Endothelial cell of umbilical vein (primary cell): Measurements from ENCODE around the gene EML4. TPM values are rescaled to one million over a fixed set of nuclear protein-coding genes. Genes with fewer than 3 reads are reported as not detected.

ENCODE experiments used
- BruUV-seq: library from RNA; stranded (reverse); fragments of 400-500 nt; replicated peaks from 2 replicates; lab custom pipeline; 2021; lab: Mats Ljungman, UMichigan
- CTCF ChIA-PET: fragments of 300-600, 350-600 bp; sonication (Branson Sonifier 250); formaldehyde crosslinking; loops from one replicate; lab custom pipeline; 2021; ENCODE audit warnings: antibody characterized with exemption, inconsistent platforms; lab: Charles Lee
- POLR2A ChIA-PET: fragments of 300-600, 350-600 bp; sonication (Branson Sonifier 250); formaldehyde crosslinking; loops from one replicate; lab custom pipeline; 2021; ENCODE audit warnings: antibody characterized with exemption, inconsistent platforms; lab: Charles Lee
- DNase-seq: peaks from one replicate; pipeline ENCODE4 v3.0.0-alpha.2; 2011; ENCODE audit warnings: low read depth, low spot score
- FAIRE-seq: peaks from 2 replicates; lab custom pipeline; 2011; peaks lifted over from hg19 to GRCh38; lab: Jason Lieb, UNC
- H2AFZ ChIP-seq: 2 replicates; pipeline ENCODE4 v1.6.0; 2012; ENCODE audit warnings: low read depth, low read length, control low read depth, inconsistent platforms
- H3K27ac ChIP-seq: 2 replicates; pipeline ENCODE4 v1.5.1; 2011; ENCODE audit warnings: low read depth, mild to moderate bottlenecking, control low read depth, low read length, moderate library complexity; ENCODE audit not compliant: insufficient read depth
- H3K27me3 ChIP-seq, 2 experiments: 2 replicates each; pipeline versions ENCODE4 v1.6.0 to v1.6.1; 2011; ENCODE audit warnings: low read length in 2 of 2, mixed read lengths in 1 of 2; ENCODE audit not compliant: control insufficient read depth in 2 of 2, insufficient read depth in 2 of 2
- H3K36me3 ChIP-seq, 2 experiments: 2 replicates in 1 of 2; 3 replicates in 1 of 2; pipeline ENCODE4 v1.5.1; 2011; ENCODE audit warnings: low read length in 2 of 2, mild to moderate bottlenecking in 1 of 2, moderate library complexity in 1 of 2; ENCODE audit not compliant: control insufficient read depth in 2 of 2, insufficient read depth in 2 of 2; ENCODE audit errors: extremely low read depth in 1 of 2
- H3K4me1 ChIP-seq: 3 replicates; pipeline ENCODE4 v1.5.1; 2011; ENCODE audit warnings: mild to moderate bottlenecking, low read length; ENCODE audit not compliant: control insufficient read depth, insufficient read depth; ENCODE audit errors: extremely low read depth
- H3K4me2 ChIP-seq: 2 replicates; pipeline ENCODE4 v1.6.1; 2011; ENCODE audit warnings: low read length, control low read depth, mixed read lengths; ENCODE audit not compliant: insufficient read depth
- H3K4me3 ChIP-seq, 3 experiments: fragments of 200-600 bp in 1 of 3; sonication (generic), shearing (Covaris generic) in 1 of 3; replicated peaks in 1 of 3; 2 replicates each; pipeline ENCODE4 v1.5.1; 2011 to 2016; ENCODE audit warnings: control low read depth in 3 of 3, low read length in 3 of 3, mild to moderate bottlenecking in 2 of 3, inconsistent platforms in 1 of 3, low read depth in 1 of 3, moderate library complexity in 1 of 3; ENCODE audit not compliant: insufficient read depth in 1 of 3
- H3K79me2 ChIP-seq: 2 replicates; pipeline ENCODE4 v1.6.0; 2012; ENCODE audit warnings: low read length, inconsistent platforms; ENCODE audit not compliant: control insufficient read depth, insufficient read depth
- H3K9ac ChIP-seq: replicated peaks from 2 replicates; pipeline ENCODE3; 2011; ENCODE audit warnings: low read length, control low read depth; ENCODE audit not compliant: insufficient read depth; ENCODE audit errors: extremely low read depth
- H3K9me1 ChIP-seq: replicated peaks from 3 replicates; pipeline ENCODE4 v1.6.0; 2011; ENCODE audit warnings: mild to moderate bottlenecking, low read length; ENCODE audit not compliant: control insufficient read depth, insufficient read depth; ENCODE audit errors: extremely low read depth
- H3K9me3 ChIP-seq: replicated peaks from 2 replicates; pipeline ENCODE4 v1.5.1; 2012; ENCODE audit warnings: low read length, inconsistent platforms; ENCODE audit not compliant: control insufficient read depth, insufficient read depth
- H4K20me1 ChIP-seq: replicated peaks from 2 replicates; pipeline ENCODE3; 2011; ENCODE audit warnings: mild to moderate bottlenecking, low read length; ENCODE audit not compliant: control insufficient read depth, insufficient read depth; ENCODE audit errors: extremely low read depth
- CTCF ChIP-seq, 2 donors: IDR thresholded peaks; 1 replicate in 1 of 2; 2 replicates in 1 of 2; pipeline ENCODE4 v1.5.1; 2011; ENCODE audit warnings: low read length in 2 of 2, mild to moderate bottlenecking in 2 of 2, moderate library complexity in 2 of 2, control low read depth in 1 of 2, inconsistent platforms in 1 of 2, low read depth in 1 of 2; ENCODE audit not compliant: insufficient read depth in 1 of 2; ENCODE audit errors: extremely low read depth in 1 of 2
- EZH2 ChIP-seq: IDR thresholded peaks from 2 replicates; pipeline ENCODE4 v1.6.1; 2012; ENCODE audit warnings: borderline replicate concordance, low read depth, mild to moderate bottlenecking, moderate library complexity, low read length, inconsistent platforms; ENCODE audit not compliant: severe bottlenecking
- FOS ChIP-seq: IDR thresholded peaks from 2 replicates; pipeline ENCODE4 v1.6.1; 2011; ENCODE audit warnings: mild to moderate bottlenecking, low read length, moderate library complexity, borderline replicate concordance; ENCODE audit not compliant: insufficient read depth
- GATA2 ChIP-seq: IDR thresholded peaks from 2 replicates; pipeline ENCODE4 v1.7.0; 2011; ENCODE audit warnings: low read depth, mild to moderate bottlenecking, moderate library complexity, mixed read lengths, low read length; ENCODE audit not compliant: insufficient read length, insufficient read depth
- JUN ChIP-seq: IDR thresholded peaks from 2 replicates; pipeline ENCODE4 v1.6.1; 2011; ENCODE audit warnings: borderline replicate concordance, low read depth; ENCODE audit not compliant: insufficient read length, insufficient read depth
- MYC ChIP-seq: IDR thresholded peaks from one replicate; pipeline ENCODE4 v1.6.1; 2011; ENCODE audit warnings: mild to moderate bottlenecking, low read depth, low read length
- POLR2A ChIP-seq: IDR thresholded peaks from 2 replicates; pipeline ENCODE4 v1.6.1; 2012; ENCODE audit warnings: low read depth, mild to moderate bottlenecking, control low read depth, low read length
- POLR2AphosphoS5 ChIP-seq: IDR thresholded peaks from 2 replicates; pipeline ENCODE4 v1.6.1; 2012; ENCODE audit warnings: low read depth, mild to moderate bottlenecking, control low read depth, low read length, moderate library complexity; ENCODE audit not compliant: insufficient read depth
- dilution Hi-C: fragments of 300-500 bp; cut with MboI; formaldehyde crosslinking; loops from one replicate; pipeline ENCODE4 v1.15.0; 2019; ENCODE audit warnings: low sequenced_read_pairs; ENCODE audit not compliant: extremely low pct_ligation_motif_present
- intact Hi-C: fragments of 100-400 bp; cut with micrococcal nuclease; formaldehyde crosslinking; loops from one replicate; pipeline ENCODE4 v1.10.0; 2022
- polyA plus RNA-seq, 4 experiments: library from polyadenylated mRNA; depleted of rRNA in 3 of 4; stranded (reverse) in 3 of 4; unstranded in 1 of 4; fragments of >200 nt; gene quantifications; 2 replicates each; pipeline versions ENCODE4 v1.2.1 to v1.2.3, GENCODE V29; 2011 to 2012; ENCODE audit warnings: missing spikeins in 1 of 4
- total RNA-seq: library from RNA; stranded (reverse); gene quantifications from 2 replicates; pipeline ENCODE4 v1.2.3, GENCODE V29; 2021
- TF ChIP-seq, protein P1 (sequence below): IDR thresholded peaks from 2 replicates; pipeline ENCODE4 v1.6.1; 2011; ENCODE audit not compliant: insufficient read depth, insufficient read length

The EML4 gene
- total and polyA plus RNA-seq, 2 donors (not counting 3 experiments of a cell fraction or from before 2014, with no cell fraction given): 13.3 to 32.0 TPM

- TF ChIP-seq POLR2A: no peak
- no peak for TF ChIP-seq GATA2
- TF ChIP-seq, protein P1, sequence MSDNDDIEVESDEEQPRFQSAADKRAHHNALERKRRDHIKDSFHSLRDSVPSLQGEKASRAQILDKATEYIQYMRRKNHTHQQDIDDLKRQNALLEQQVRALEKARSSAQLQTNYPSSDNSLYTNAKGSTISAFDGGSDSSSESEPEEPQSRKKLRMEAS: no peak
- TF ChIP-seq EZH2: no peak
- no peak for TF ChIP-seq POLR2AphosphoS5
- TF ChIP-seq MYC: no peak
- TF ChIP-seq JUN: no peak
- Histone ChIP-seq H3K4me1 (no peaks in the 10 kb centered on the region), H3K9ac (no peak overlapping the region), H3K36me3 (peaks cover 2 to 4% of the 10 kb centered on the region in 2 experiments), H3K27me3 (no peaks in the 10 kb centered on the region), H3K79me2 (no peaks in the 10 kb centered on the region), H2AFZ (no peak overlapping the region), H3K9me3 (no peaks in the 10 kb centered on the region), H3K4me3 (no peak overlapping the region), H3K4me2 (no peak overlapping the region), H4K20me1 (no peaks in the 10 kb centered on the region), H3K27ac (no peak overlapping the region), H3K9me1 (no peaks in the 10 kb centered on the region)
- DNase-seq: no peak
- BruUV-seq: no TSS peak
- dilution Hi-C loops: no loop called here
- no peak for FAIRE-seq
- ChIA-PET POLR2A (no interaction called here), CTCF (interaction anchor here (1.7 to 6.0 kb wide), 7 partner anchors 28 to 462 kb away, joined by 4 to 369 read pairs (median 9); no protein-coding TSS in a partner anchor)
- intact Hi-C loops: loop anchor here (2.0 to 5.0 kb wide), 3 partner anchors 31 to 477 kb away; partner anchors contain the start of gene COX7A2L
Observed at GRCh38 chr2:42329736-42330135, 160.6 kb downstream of the EML4 start.

- dilution Hi-C loops: no loop called here
- H3K4me2 ChIP-seq: no peak overlapping the region
- ChIA-PET POLR2A (no interaction called here), CTCF (interaction anchor here (1.4 to 6.0 kb wide), 2 partner anchors 236 kb away, joined by 4 to 369 read pairs; no protein-coding TSS in a partner anchor)
- H3K27ac ChIP-seq: no peak overlapping the region
- DNase-seq (no peak), FAIRE-seq (no peak)
- H3K79me2 ChIP-seq: no peaks in the 10 kb centered on the region
- TSS peak; percentile 15 for BruUV-seq
- H3K9me3 ChIP-seq: no peaks in the 10 kb centered on the region
- peaks cover 2 to 7% of the 10 kb centered on the region in 2 experiments for H3K36me3 ChIP-seq
- no peak overlapping the region for H2AFZ ChIP-seq
- TF ChIP-seq FOS (no peak), POLR2A (no peak), JUN (no peak), EZH2 (no peak), CTCF (IDR thresholded peaks at IDR 0.05; ENCODE audit: extremely low read depth in 1 of 2, insufficient read depth in 1 of 2, low read depth in 1 of 2, low read length in 2 of 2) (no peak), POLR2AphosphoS5 (no peak), MYC (no peak), GATA2 (no peak)
- TF ChIP-seq, protein P1: no peak
- H3K27me3 ChIP-seq: no peaks in the 10 kb centered on the region
- no peak overlapping the region for H3K9ac ChIP-seq
- no peak overlapping the region for H3K4me3 ChIP-seq
- H3K9me1 ChIP-seq: no peaks in the 10 kb centered on the region
- H3K4me1 ChIP-seq: no peaks in the 10 kb centered on the region
- intact Hi-C loops: no loop called here
- H4K20me1 ChIP-seq: no peaks in the 10 kb centered on the region
Observed at GRCh38 chr2:42331569-42332284, 162.6 kb downstream of the EML4 start.
